ENCODE measurements around the gene ARID1A. TPM values are rescaled to one million over a fixed set of nuclear protein-coding genes. Genes with fewer than 3 reads are reported as not detected.
"Not testable (repeated sequence)": the region's sequence is repeated elsewhere in the genome, so short reads cannot be mapped to it uniquely, and the experiment has no call there.

The ARID1A gene
- total RNA-seq = 18.8 TPM

- Histone ChIP-seq H3K4me1 (ENCODE audit: control insufficient read depth in 3 of 3, insufficient read depth in 3 of 3, low read length in 3 of 3) (peaks cover 55 to 58% (median 57%) of the 10 kb centered on the region in 3 donors), H3K9me3 (ENCODE audit: control insufficient read depth in 3 of 3, low read length in 3 of 3) (no peaks in the 10 kb centered on the region), H3K4me3 (ENCODE audit: low read length in 3 of 3) (peak within 1 kb of the TSS; percentile 76 to 84 (median 80))
These were observed at the start of gene ARID1A for GRCh38 chr1:26695356-26696118. Gene ARID1A, plus strand, starts transcription at chr1:26696015. Its CDS starts 389 bp downstream, at chr1:26696404.

GRCh38 chr1:26664802-26665201 is 31.0 kb upstream of the ARID1A start:
- Histone ChIP-seq H3K9me3 (ENCODE audit: control insufficient read depth in 3 of 3, low read length in 3 of 3) (no peaks in the 10 kb centered on the region), H3K36me3 (ENCODE audit: control insufficient read depth in 3 of 3, insufficient read depth in 3 of 3, low read length in 3 of 3) (no peaks in the 10 kb centered on the region), H3K9ac (ENCODE audit: low read depth in 1 of 3, low read length in 3 of 3) (no peak overlapping the region), H3K27ac (ENCODE audit: low read depth, low read length) (no peak overlapping the region), H3K4me3 (ENCODE audit: low read length in 3 of 3) (no peak overlapping the region), H3K4me1 (ENCODE audit: control insufficient read depth in 3 of 3, insufficient read depth in 3 of 3, low read length in 3 of 3) (no peaks in the 10 kb centered on the region), H3K27me3 (ENCODE audit: control insufficient read depth in 3 of 3, insufficient read depth in 3 of 3, low read length in 3 of 3) (no peaks in the 10 kb centered on the region)

More at GRCh38 chr1:26695356-26696118, at the start of gene ARID1A:
- no peaks in the 10 kb centered on the region for H3K36me3 ChIP-seq (ENCODE audit: control insufficient read depth in 3 of 3, insufficient read depth in 3 of 3, low read length in 3 of 3)
- H3K27me3 ChIP-seq (ENCODE audit: control insufficient read depth in 3 of 3, insufficient read depth in 3 of 3, low read length in 3 of 3) = no peaks in the 10 kb centered on the region
- H3K27ac ChIP-seq (ENCODE audit: low read depth, low read length) = peak within 1 kb of the TSS; percentile 96
- peak within 1 kb of the TSS; percentile 79 to 89 (median 80) for H3K9ac ChIP-seq (ENCODE audit: low read depth in 1 of 3, low read length in 3 of 3)

- H3K9ac ChIP-seq (ENCODE audit: low read depth in 1 of 3, low read length in 3 of 3) = no peak overlapping the region
- no peak overlapping the region for H3K4me3 ChIP-seq (ENCODE audit: low read length in 3 of 3)
- H3K27ac ChIP-seq (ENCODE audit: low read depth, low read length) = no peak overlapping the region
- H3K36me3 ChIP-seq (ENCODE audit: control insufficient read depth in 3 of 3, insufficient read depth in 3 of 3, low read length in 3 of 3) = no peaks in the 10 kb centered on the region
- no peaks in the 10 kb centered on the region for H3K27me3 ChIP-seq (ENCODE audit: control insufficient read depth in 3 of 3, insufficient read depth in 3 of 3, low read length in 3 of 3)
- H3K4me1 ChIP-seq (ENCODE audit: control insufficient read depth in 3 of 3, insufficient read depth in 3 of 3, low read length in 3 of 3) = no peaks in the 10 kb centered on the region
- H3K9me3 ChIP-seq (ENCODE audit: control insufficient read depth in 3 of 3, low read length in 3 of 3) = no peaks in the 10 kb centered on the region
These were observed 29.0 kb upstream of the ARID1A start for GRCh38 chr1:26666855-26667254.

- not testable (repeated sequence) for H3K36me3 ChIP-seq (ENCODE audit: control insufficient read depth in 3 of 3, insufficient read depth in 3 of 3, low read length in 3 of 3); H3K27ac ChIP-seq (ENCODE audit: low read depth, low read length); H3K4me1 ChIP-seq (ENCODE audit: control insufficient read depth in 3 of 3, insufficient read depth in 3 of 3, low read length in 3 of 3); H3K9me3 ChIP-seq (ENCODE audit: control insufficient read depth in 3 of 3, low read length in 3 of 3); H3K9ac ChIP-seq (ENCODE audit: low read depth in 1 of 3, low read length in 3 of 3); H3K4me3 ChIP-seq (ENCODE audit: low read length in 3 of 3); H3K27me3 ChIP-seq (ENCODE audit: control insufficient read depth in 3 of 3, insufficient read depth in 3 of 3, low read length in 3 of 3)
These were observed 27.6 kb upstream of the ARID1A start for GRCh38 chr1:26668106-26668786.

GRCh38 chr1:26677306-26678115 is 18.3 kb upstream of the ARID1A start:
- Histone ChIP-seq H3K27ac (ENCODE audit: low read depth, low read length) (peak overlapping the region; percentile 15), H3K9me3 (ENCODE audit: control insufficient read depth in 3 of 3, low read length in 3 of 3) (no peaks in the 10 kb centered on the region), H3K9ac (ENCODE audit: low read depth in 1 of 3, low read length in 3 of 3) (peak overlapping the region in 2 of 3 donors; percentile 25 to 39), H3K4me3 (ENCODE audit: low read length in 3 of 3) (peak overlapping the region; percentile 1 to 23 (median 11)), H3K27me3 (ENCODE audit: control insufficient read depth in 3 of 3, insufficient read depth in 3 of 3, low read length in 3 of 3) (no peaks in the 10 kb centered on the region), H3K4me1 (ENCODE audit: control insufficient read depth in 3 of 3, insufficient read depth in 3 of 3, low read length in 3 of 3) (peaks cover 4 to 12% (median 8%) of the 10 kb centered on the region in 3 donors), H3K36me3 (ENCODE audit: control insufficient read depth in 3 of 3, insufficient read depth in 3 of 3, low read length in 3 of 3) (no peaks in the 10 kb centered on the region)

- Histone ChIP-seq H3K36me3 (ENCODE audit: control insufficient read depth in 3 of 3, insufficient read depth in 3 of 3, low read length in 3 of 3) (no peaks in the 10 kb centered on the region), H3K27me3 (ENCODE audit: control insufficient read depth in 3 of 3, insufficient read depth in 3 of 3, low read length in 3 of 3) (no peaks in the 10 kb centered on the region), H3K27ac (ENCODE audit: low read depth, low read length) (no peak overlapping the region), H3K9me3 (ENCODE audit: control insufficient read depth in 3 of 3, low read length in 3 of 3) (no peaks in the 10 kb centered on the region), H3K9ac (ENCODE audit: low read depth in 1 of 3, low read length in 3 of 3) (no peak overlapping the region), H3K4me1 (ENCODE audit: control insufficient read depth in 3 of 3, insufficient read depth in 3 of 3, low read length in 3 of 3) (no peaks in the 10 kb centered on the region), H3K4me3 (ENCODE audit: low read length in 3 of 3) (no peak overlapping the region)
These were observed 10.9 kb upstream of the ARID1A start for GRCh38 chr1:26684763-26685508.

DNA sequence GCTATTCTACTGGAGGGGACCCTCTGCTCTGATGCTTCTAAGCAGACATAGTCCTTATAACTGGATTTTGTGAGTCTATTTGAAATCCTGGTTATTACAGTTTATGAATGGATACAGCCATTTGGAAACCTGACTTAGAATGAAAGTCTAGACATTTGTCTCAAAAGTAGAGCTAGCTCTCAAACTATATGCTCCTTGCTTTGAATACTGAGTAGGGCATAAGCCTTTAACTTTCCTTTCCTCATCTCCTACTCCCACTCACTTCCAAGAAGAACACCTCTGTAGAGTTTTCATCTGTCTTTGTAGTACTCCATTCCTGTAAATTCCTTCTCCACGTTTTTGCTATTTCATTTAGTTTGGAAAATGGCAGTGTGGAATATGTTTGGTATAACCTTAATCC is 9.0 kb upstream of the ARID1A start:
- Histone ChIP-seq H3K4me1 (ENCODE audit: control insufficient read depth in 3 of 3, insufficient read depth in 3 of 3, low read length in 3 of 3) (peaks cover 0 to 4% (median 2%) of the 10 kb centered on the region in 3 donors), H3K9me3 (ENCODE audit: control insufficient read depth in 3 of 3, low read length in 3 of 3) (no peaks in the 10 kb centered on the region), H3K27me3 (ENCODE audit: control insufficient read depth in 3 of 3, insufficient read depth in 3 of 3, low read length in 3 of 3) (no peaks in the 10 kb centered on the region), H3K27ac (ENCODE audit: low read depth, low read length) (no peak overlapping the region), H3K4me3 (ENCODE audit: low read length in 3 of 3) (no peak overlapping the region), H3K36me3 (ENCODE audit: control insufficient read depth in 3 of 3, insufficient read depth in 3 of 3, low read length in 3 of 3) (no peaks in the 10 kb centered on the region), H3K9ac (ENCODE audit: low read depth in 1 of 3, low read length in 3 of 3) (no peak overlapping the region)

- H3K9ac ChIP-seq (ENCODE audit: low read depth in 1 of 3, low read length in 3 of 3) = no peak overlapping the region
- H3K27me3 ChIP-seq (ENCODE audit: control insufficient read depth in 3 of 3, insufficient read depth in 3 of 3, low read length in 3 of 3) = no peaks in the 10 kb centered on the region
- H3K9me3 ChIP-seq (ENCODE audit: control insufficient read depth in 3 of 3, low read length in 3 of 3) = no peaks in the 10 kb centered on the region
- no peak overlapping the region for H3K27ac ChIP-seq (ENCODE audit: low read depth, low read length)
- H3K4me1 ChIP-seq (ENCODE audit: control insufficient read depth in 3 of 3, insufficient read depth in 3 of 3, low read length in 3 of 3) = peaks cover 23 to 26% (median 25%) of the 10 kb centered on the region in 3 donors
- H3K36me3 ChIP-seq (ENCODE audit: control insufficient read depth in 3 of 3, insufficient read depth in 3 of 3, low read length in 3 of 3) = no peaks in the 10 kb centered on the region
- no peak overlapping the region for H3K4me3 ChIP-seq (ENCODE audit: low read length in 3 of 3)
These were observed 6.3 kb upstream of the ARID1A start for GRCh38 chr1:26689504-26689903.

DNA sequence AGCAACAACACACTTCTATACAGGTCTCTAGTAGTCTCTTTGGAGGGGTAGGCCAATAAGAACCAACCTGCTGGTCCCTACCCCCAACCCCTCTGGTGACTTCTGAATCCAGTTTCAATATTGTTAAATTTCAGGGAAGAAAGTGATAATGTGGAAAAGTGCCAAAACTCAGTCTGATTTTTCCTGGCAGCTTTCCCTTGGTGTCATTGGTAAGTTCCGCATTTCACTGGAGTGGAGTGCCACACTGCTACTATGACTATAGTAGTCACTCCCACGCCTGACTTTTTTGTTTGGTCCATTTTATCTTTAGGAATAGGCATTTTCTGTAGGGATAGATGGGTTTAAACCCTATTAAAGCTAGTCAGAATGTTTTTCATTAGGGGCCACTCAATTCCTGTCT is 5.7 kb upstream of the ARID1A start:
- H3K9me3 ChIP-seq (ENCODE audit: control insufficient read depth in 3 of 3, low read length in 3 of 3) = no peaks in the 10 kb centered on the region
- peaks cover 30 to 33% (median 31%) of the 10 kb centered on the region in 3 donors for H3K4me1 ChIP-seq (ENCODE audit: control insufficient read depth in 3 of 3, insufficient read depth in 3 of 3, low read length in 3 of 3)
- H3K4me3 ChIP-seq (ENCODE audit: low read length in 3 of 3) = no peak overlapping the region
- H3K9ac ChIP-seq (ENCODE audit: low read depth in 1 of 3, low read length in 3 of 3) = no peak overlapping the region
- H3K27me3 ChIP-seq (ENCODE audit: control insufficient read depth in 3 of 3, insufficient read depth in 3 of 3, low read length in 3 of 3) = no peaks in the 10 kb centered on the region
- H3K27ac ChIP-seq (ENCODE audit: low read depth, low read length) = no peak overlapping the region
- H3K36me3 ChIP-seq (ENCODE audit: control insufficient read depth in 3 of 3, insufficient read depth in 3 of 3, low read length in 3 of 3) = no peaks in the 10 kb centered on the region

Measured in skeletal muscle tissue (tissue), 4 donors.